PC-3 (cell line): ENCODE results near the gene ISCA2. TPM values are rescaled to one million over a fixed set of nuclear protein-coding genes. Genes with fewer than 3 reads are reported as not detected.

Experiments
- ATAC-seq: fragments of 200-7000 bp; cut with Tn5 transposase; 2 replicates; pipeline ENCODE4 v1.9.1; 2020; ENCODE audit warnings: mild to moderate bottlenecking, moderate library complexity
- BruUV-seq: library from RNA; stranded (reverse); fragments of 400-500 nt; replicated peaks from 2 replicates; lab custom pipeline; 2021; lab: Mats Ljungman, UMichigan
- CTCF ChIA-PET: fragments of 300-600 bp; sonication (Branson Sonifier 250); formaldehyde crosslinking; loops from one replicate; lab custom pipeline; 2022; ENCODE audit warnings: antibody characterized with exemption; lab: Charles Lee
- POLR2A ChIA-PET: fragments of 300-600 bp; sonication (Branson Sonifier 250); formaldehyde crosslinking; loops from one replicate; lab custom pipeline; 2022; ENCODE audit warnings: antibody characterized with exemption; ENCODE audit not compliant: unreplicated experiment; lab: Charles Lee
- DNase-seq: peaks from one replicate; pipeline ENCODE4 v3.0.0-alpha.2; 2015
- H2AFZ ChIP-seq: fragments of 300-600 bp; sonication (generic); 2 replicates; pipeline ENCODE4 v1.6.0; 2016; ENCODE audit warnings: antibody characterized with exemption, low read length
- H3F3A ChIP-seq: fragments of 300-600 bp; sonication (generic); one replicate; pipeline ENCODE4 v1.6.0; 2017; ENCODE audit warnings: antibody characterized with exemption, low read length, control low read depth, mild to moderate bottlenecking; ENCODE audit not compliant: unreplicated experiment
- H3K27ac ChIP-seq: fragments of 300-600 bp; sonication (generic); 2 replicates; pipeline ENCODE4 v1.5.1; 2016; ENCODE audit warnings: mild to moderate bottlenecking, low read length
- H3K27me3 ChIP-seq: fragments of 300-600 bp; sonication (generic); 2 replicates; pipeline ENCODE4 v1.6.1; 2016; ENCODE audit warnings: low read length, mixed read lengths
- H3K36me3 ChIP-seq: fragments of 300-600 bp; sonication (generic); 2 replicates; pipeline ENCODE4 v1.6.1; 2016; ENCODE audit warnings: low read depth, mixed run types, low read length, mixed read lengths
- H3K4me1 ChIP-seq: fragments of 300-600 bp; sonication (generic); 2 replicates; pipeline ENCODE4 v1.5.1; 2016; ENCODE audit warnings: low read length; ENCODE audit not compliant: insufficient read depth
- H3K4me2 ChIP-seq: fragments of 300-600 bp; sonication (generic); 2 replicates; pipeline ENCODE4 v1.6.0; 2016; ENCODE audit warnings: low read length
- H3K4me3 ChIP-seq: fragments of 300-600 bp; sonication (generic); 2 replicates; pipeline ENCODE4 v1.5.1; 2016; ENCODE audit warnings: mild to moderate bottlenecking, low read length, mixed read lengths
- H3K79me2 ChIP-seq: fragments of 300-600 bp; sonication (generic); 2 replicates; pipeline ENCODE4 v1.6.1; 2017; ENCODE audit warnings: low read length, mixed read lengths
- H3K9ac ChIP-seq: fragments of 300-600 bp; sonication (generic); 2 replicates; pipeline ENCODE4 v1.6.0; 2016; ENCODE audit warnings: mild to moderate bottlenecking, low read length
- H3K9me2 ChIP-seq: fragments of 300-600 bp; sonication (generic); replicated peaks from 2 replicates; pipeline ENCODE4 v1.6.1; 2016; ENCODE audit warnings: mixed run types, low read length, mixed read lengths
- H3K9me3 ChIP-seq: fragments of 300-600 bp; sonication (generic); 2 replicates; pipeline ENCODE4 v1.6.1; 2016; ENCODE audit warnings: low read length, mixed read lengths
- H4K20me1 ChIP-seq: fragments of 300-600 bp; sonication (generic); 2 replicates; pipeline ENCODE4 v1.6.1; 2016; ENCODE audit warnings: low read length, mixed read lengths
- CTCF ChIP-seq: fragments of 300-600 bp; sonication (generic); conservative IDR thresholded peaks from 2 replicates; pipeline ENCODE4 v1.5.1; 2017; ENCODE audit warnings: antibody characterized with exemption, low read depth, mild to moderate bottlenecking, low read length
- EZH2 ChIP-seq: fragments of 300-600 bp; sonication (generic); IDR thresholded peaks from one replicate; pipeline ENCODE4 v1.6.1; 2017; ENCODE audit warnings: antibody characterized with exemption, mild to moderate bottlenecking, low read length; ENCODE audit not compliant: unreplicated experiment
- EZH2phosphoT487 ChIP-seq: fragments of 300-600 bp; sonication (generic); IDR thresholded peaks from 2 replicates; pipeline ENCODE4 v1.6.1; 2018; ENCODE audit warnings: mild to moderate bottlenecking, antibody characterized with exemption, low read length, borderline replicate concordance
- intact Hi-C: fragments of 100-400 bp; cut with micrococcal nuclease; formaldehyde crosslinking; loops from 2 replicates; pipeline ENCODE4 v1.9.0; 2023
- total RNA-seq: library from RNA; depleted of rRNA; stranded (reverse); fragments of >200 nt; gene quantifications from 2 replicates; pipeline ENCODE4 v1.2.3, GENCODE V29; 2014

ISCA2 gene
- total RNA-seq, 1 experiment from 2014 or later, result 30.1 TPM

GRCh38 chr14:74518221-74518620, 24.7 kb downstream of the ISCA2 start:
- Histone ChIP-seq H3K4me2 (no peak overlapping the region), H3K27ac (no peak overlapping the region), H3K9me2 (no peaks in the 10 kb centered on the region), H3K36me3 (no peaks in the 10 kb centered on the region), H3K27me3 (no peaks in the 10 kb centered on the region), H3K9me3 (no peaks in the 10 kb centered on the region), H3K4me3 (no peak overlapping the region), H3K79me2 (no peaks in the 10 kb centered on the region), H3K9ac (no peak overlapping the region), H3K4me1 (no peaks in the 10 kb centered on the region), H3F3A (no peaks in the 10 kb centered on the region), H2AFZ (no peak overlapping the region), H4K20me1 (no peaks in the 10 kb centered on the region)
- BruUV-seq, result no TSS peak
- ChIA-PET POLR2A (no interaction called here), CTCF (no interaction called here)
- TF ChIP-seq EZH2phosphoT487 (no peak), CTCF (no peak), EZH2 (no peak)
- intact Hi-C loops, result no loop called here
- ATAC-seq (no peak), DNase-seq (no peak)

GRCh38 chr14:74519316-74520074, 25.9 kb downstream of the ISCA2 start:
- POLR2A ChIA-PET, result no interaction called here
- H2AFZ ChIP-seq, result no peak overlapping the region
- H3K79me2 ChIP-seq, result no peaks in the 10 kb centered on the region
- TF ChIP-seq EZH2phosphoT487 (no peak), CTCF (no peak), EZH2 (no peak)
- DNase-seq (no peak), ATAC-seq (no peak)
- no peak overlapping the region for H3K4me2 ChIP-seq
- no peaks in the 10 kb centered on the region for H3K36me3 ChIP-seq
- CTCF ChIA-PET, result no interaction called here
- no peaks in the 10 kb centered on the region for H3K9me2 ChIP-seq
- no TSS peak for BruUV-seq
- no peak overlapping the region for H3K9ac ChIP-seq
- no peaks in the 10 kb centered on the region for H3K27me3 ChIP-seq
- intact Hi-C loops, result no loop called here
- H3K27ac ChIP-seq, result no peak overlapping the region
- no peak overlapping the region for H3K4me3 ChIP-seq
- H4K20me1 ChIP-seq, result no peaks in the 10 kb centered on the region
- H3K4me1 ChIP-seq, result no peaks in the 10 kb centered on the region
- no peaks in the 10 kb centered on the region for H3F3A ChIP-seq
- no peaks in the 10 kb centered on the region for H3K9me3 ChIP-seq

- H3K27ac ChIP-seq, result no peak overlapping the region
- H3K4me1 ChIP-seq, result no peaks in the 10 kb centered on the region
- H3K4me3 ChIP-seq, result no peak overlapping the region
- no peaks in the 10 kb centered on the region for H3K9me3 ChIP-seq
- ChIA-PET CTCF (no interaction called here), POLR2A (no interaction called here)
- no peak overlapping the region for H2AFZ ChIP-seq
- no TSS peak for BruUV-seq
- H4K20me1 ChIP-seq, result no peaks in the 10 kb centered on the region
- DNase-seq (no peak), ATAC-seq (no peak)
- no peaks in the 10 kb centered on the region for H3K36me3 ChIP-seq
- H3K4me2 ChIP-seq, result no peak overlapping the region
- no peaks in the 10 kb centered on the region for H3F3A ChIP-seq
- no peak for TF ChIP-seq CTCF
- no peak for TF ChIP-seq EZH2
- no peak for TF ChIP-seq EZH2phosphoT487
- intact Hi-C loops, result no loop called here
- no peaks in the 10 kb centered on the region for H3K79me2 ChIP-seq
- no peaks in the 10 kb centered on the region for H3K9me2 ChIP-seq
- no peak overlapping the region for H3K9ac ChIP-seq
- H3K27me3 ChIP-seq, result no peaks in the 10 kb centered on the region
Observed at GRCh38 chr14:74521756-74522155, 28.2 kb downstream of the ISCA2 start.
